ENCODE results near the gene ADCY7.

Gene ADCY7

DNA sequence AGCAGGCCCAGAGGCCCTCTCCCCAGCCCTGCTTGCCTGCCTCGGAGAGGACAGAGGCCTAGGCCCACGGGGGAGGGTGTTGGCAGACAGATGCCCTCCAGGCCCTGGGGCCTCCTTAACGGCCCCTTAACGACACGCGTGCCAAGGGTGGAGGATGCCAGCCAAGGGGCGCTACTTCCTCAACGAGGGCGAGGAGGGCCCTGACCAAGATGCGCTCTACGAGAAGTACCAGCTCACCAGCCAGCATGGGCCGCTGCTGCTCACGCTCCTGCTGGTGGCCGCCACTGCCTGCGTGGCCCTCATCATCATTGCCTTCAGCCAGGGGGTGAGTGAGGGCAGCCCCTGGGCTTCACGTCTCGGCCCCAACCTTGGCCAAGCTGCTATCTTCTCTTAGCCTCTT, 21.7 kb downstream of the ADCY7 start:
- TF ChIP-seq, protein P1, sequence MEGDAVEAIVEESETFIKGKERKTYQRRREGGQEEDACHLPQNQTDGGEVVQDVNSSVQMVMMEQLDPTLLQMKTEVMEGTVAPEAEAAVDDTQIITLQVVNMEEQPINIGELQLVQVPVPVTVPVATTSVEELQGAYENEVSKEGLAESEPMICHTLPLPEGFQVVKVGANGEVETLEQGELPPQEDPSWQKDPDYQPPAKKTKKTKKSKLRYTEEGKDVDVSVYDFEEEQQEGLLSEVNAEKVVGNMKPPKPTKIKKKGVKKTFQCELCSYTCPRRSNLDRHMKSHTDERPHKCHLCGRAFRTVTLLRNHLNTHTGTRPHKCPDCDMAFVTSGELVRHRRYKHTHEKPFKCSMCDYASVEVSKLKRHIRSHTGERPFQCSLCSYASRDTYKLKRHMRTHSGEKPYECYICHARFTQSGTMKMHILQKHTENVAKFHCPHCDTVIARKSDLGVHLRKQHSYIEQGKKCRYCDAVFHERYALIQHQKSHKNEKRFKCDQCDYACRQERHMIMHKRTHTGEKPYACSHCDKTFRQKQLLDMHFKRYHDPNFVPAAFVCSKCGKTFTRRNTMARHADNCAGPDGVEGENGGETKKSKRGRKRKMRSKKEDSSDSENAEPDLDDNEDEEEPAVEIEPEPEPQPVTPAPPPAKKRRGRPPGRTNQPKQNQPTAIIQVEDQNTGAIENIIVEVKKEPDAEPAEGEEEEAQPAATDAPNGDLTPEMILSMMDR (IDR thresholded peaks at IDR 0.05; ENCODE audit: low read depth, low read length, missing control alignments) = no peak
- no peak for DNase-seq (ENCODE audit: extremely low read depth, low read depth)
- no peak overlapping the region for H3K4me3 ChIP-seq (replicated peaks; ENCODE audit: low read depth, low read length)

DNA sequence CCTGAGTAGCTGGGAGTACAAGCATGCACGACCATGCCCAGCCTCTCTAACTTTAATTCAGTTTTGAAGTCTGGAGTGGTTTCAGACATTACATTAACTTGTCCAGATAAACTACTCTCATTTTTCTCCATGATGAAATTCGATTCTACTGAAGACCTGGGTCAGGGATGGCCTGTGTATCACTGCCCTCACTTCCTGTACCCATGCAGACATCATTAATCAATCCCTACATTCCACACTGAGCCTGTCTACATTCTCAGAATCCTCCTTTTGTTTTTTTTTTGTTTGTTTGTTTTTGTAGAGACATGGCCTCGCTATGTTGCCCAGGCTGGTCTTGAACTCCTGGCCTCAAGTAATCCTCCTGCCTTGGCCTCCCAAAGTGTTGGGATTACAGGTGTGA, 22.6 kb downstream of the ADCY7 start:
- H3K4me3 ChIP-seq (replicated peaks; ENCODE audit: low read depth, low read length) = no peak overlapping the region
- TF ChIP-seq, protein P1 (IDR thresholded peaks at IDR 0.05; ENCODE audit: low read depth, low read length, missing control alignments) = no peak
- no peak for DNase-seq (ENCODE audit: extremely low read depth, low read depth)

DNA sequence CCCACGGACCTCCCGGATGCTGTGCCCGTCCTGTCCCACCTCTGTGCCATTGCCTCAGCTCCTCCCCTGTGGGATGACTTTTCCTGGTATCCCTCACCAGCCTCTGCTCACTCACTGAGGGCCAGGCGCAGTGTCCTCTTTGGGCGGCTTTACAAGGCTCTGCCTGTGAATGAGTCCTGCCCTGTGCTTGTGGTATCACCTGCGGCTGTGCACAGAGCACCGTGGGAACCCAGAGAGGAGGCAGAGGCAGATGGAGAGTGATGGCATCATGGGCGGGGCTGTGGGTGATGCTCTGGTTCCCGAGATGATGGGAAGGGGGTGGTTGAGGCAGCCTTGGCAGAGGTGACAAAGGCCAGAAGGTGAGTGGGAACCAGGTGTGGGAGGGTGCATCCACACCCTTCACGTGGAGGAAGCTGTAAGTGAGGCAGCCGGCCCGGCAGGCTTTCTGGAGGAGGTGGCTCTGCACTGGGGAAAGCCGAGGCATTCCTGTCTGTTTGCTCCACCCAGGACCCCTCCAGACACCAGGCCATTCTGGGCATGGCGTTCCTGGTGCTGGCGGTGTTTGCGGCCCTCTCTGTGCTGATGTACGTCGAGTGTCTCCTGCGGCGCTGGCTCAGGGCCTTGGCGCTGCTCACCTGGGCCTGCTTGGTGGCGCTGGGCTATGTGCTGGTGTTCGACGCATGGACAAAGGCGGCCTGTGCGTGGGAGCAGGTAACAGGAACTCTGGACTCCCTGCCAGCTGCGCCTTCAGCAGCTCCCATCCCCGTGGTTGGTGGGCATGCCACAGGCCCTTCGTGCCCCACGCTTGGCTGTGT, 23.8 kb downstream of the ADCY7 start:
- TF ChIP-seq, protein P1 (IDR thresholded peaks at IDR 0.05; ENCODE audit: low read depth, low read length, missing control alignments) = no peak
- no peak overlapping the region for H3K4me3 ChIP-seq (replicated peaks; ENCODE audit: low read depth, low read length)
- DNase-seq (ENCODE audit: extremely low read depth, low read depth) = no peak

DNA sequence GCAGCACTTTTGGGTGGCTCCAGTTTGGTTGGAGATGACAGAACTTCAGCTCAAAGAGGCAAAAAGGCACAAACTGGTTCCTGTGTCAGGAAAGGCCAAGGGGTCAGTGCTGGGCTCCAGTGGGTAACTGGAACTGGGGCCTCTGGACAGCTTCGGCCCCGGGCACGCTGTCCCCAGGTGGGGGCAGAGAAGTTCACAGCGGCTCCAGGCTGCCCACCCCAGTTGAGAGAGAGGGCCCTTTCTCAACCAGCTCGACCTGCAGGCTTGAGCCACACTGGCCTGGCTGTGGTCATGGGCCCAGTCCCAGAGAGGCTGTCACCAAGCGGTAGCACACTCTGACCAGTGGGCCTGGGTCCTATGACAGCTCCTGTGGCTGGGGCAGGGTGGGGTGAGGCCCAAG, 24.5 kb downstream of the ADCY7 start:
- TF ChIP-seq, protein P1 (IDR thresholded peaks at IDR 0.05; ENCODE audit: low read depth, low read length, missing control alignments) = no peak
- DNase-seq (ENCODE audit: extremely low read depth, low read depth) = no peak
- no peak overlapping the region for H3K4me3 ChIP-seq (replicated peaks; ENCODE audit: low read depth, low read length)

DNA sequence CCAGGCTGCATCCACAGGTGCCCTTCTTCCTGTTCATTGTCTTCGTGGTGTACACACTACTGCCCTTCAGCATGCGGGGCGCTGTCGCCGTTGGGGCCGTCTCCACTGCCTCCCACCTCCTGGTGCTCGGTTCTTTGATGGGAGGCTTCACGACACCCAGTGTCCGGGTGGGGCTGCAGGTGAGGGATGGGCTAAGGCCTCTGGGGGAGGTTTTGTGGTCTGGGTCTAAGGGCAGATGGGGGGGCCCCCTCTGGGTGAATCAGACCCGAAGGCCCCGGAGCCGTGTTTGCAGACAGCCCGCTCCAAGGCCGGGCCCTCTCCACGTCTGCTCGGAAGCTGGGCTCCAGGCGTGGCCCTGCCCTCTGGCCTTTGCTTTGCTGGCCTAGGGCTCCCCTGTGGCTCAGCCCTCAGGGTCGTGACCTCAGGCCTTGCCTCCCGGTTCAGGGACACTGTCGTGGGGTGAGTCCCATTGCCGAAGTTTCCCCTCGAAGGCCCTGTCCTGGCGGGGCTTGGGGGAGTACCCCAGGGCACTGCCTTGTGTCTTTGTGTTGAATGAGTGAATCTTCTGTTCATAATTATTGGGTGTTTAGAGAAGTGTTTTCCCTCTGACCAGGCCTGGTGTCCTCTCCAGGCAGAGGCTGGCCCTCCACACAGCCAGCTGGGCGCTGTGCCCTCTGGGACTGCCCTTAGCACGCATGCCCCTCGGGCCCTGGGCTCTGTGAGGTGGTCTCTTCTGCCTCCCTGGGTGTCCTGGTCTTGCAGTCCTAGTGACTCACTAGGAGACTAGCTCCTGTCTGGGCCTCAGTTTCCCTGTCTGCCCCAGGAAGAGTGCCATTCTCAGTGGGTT, 25.6 kb downstream of the ADCY7 start:
- TF ChIP-seq, protein P1 (IDR thresholded peaks at IDR 0.05; ENCODE audit: low read depth, low read length, missing control alignments) = no peak
- no peak overlapping the region for H3K4me3 ChIP-seq (replicated peaks; ENCODE audit: low read depth, low read length)
- no peak for DNase-seq (ENCODE audit: extremely low read depth, low read depth)

DNA sequence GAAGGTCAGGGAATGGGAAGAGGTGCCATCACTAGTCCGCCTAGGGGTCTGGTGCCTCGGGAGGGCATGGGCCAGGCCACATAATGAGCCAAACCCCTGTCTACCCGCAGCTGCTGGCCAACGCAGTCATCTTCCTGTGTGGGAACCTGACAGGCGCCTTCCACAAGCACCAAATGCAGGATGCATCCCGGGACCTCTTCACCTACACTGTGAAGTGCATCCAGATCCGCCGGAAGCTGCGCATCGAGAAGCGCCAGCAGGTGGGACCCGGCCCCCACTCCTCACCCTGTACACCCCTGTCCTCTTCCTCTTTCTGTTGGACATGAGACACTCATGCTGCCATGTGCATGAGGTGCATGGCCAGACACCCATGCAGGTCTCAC, 26.2 kb downstream of the ADCY7 start:
- no peak for DNase-seq (ENCODE audit: extremely low read depth, low read depth)
- TF ChIP-seq, protein P1 (IDR thresholded peaks at IDR 0.05; ENCODE audit: low read depth, low read length, missing control alignments) = no peak
- H3K4me3 ChIP-seq (replicated peaks; ENCODE audit: low read depth, low read length) = no peak overlapping the region
